H1 (cell line): ENCODE data around the gene P3H4. TPM values are rescaled to one million over a fixed set of nuclear protein-coding genes. Genes with fewer than 3 reads are reported as not detected.

Experiments
- CHD7 ChIP-seq: fragments of 300-600 bp; sonication (generic); IDR thresholded peaks from 2 replicates; pipeline ENCODE4 v1.7.1; 2012; ENCODE audit warnings: low read length, moderate library complexity, mild to moderate bottlenecking, inconsistent platforms; ENCODE audit not compliant: insufficient replicate concordance
- polyA plus RNA-seq, 7 experiments: library from polyadenylated mRNA; depleted of rRNA in 3 of 7; stranded (reverse) in 5 of 7; unstranded in 2 of 7; fragments of >200 nt in 5 of 7; fragments of 200-250 nt in 2 of 7; gene quantifications; 1 replicate in 5 of 7; 2 replicates in 1 of 7; 4 replicates in 1 of 7; pipeline versions ENCODE4 v1.2.1 to v1.2.3, GENCODE V29; 2011 to 2013; ENCODE audit warnings: missing spikeins in 2 of 7, mixed read lengths in 2 of 7
- total RNA-seq: library from RNA; stranded (reverse); fragmentation: NEBNext Ultra II Directional; extraction: Animal tissue kit (Norgen Biotek cat#: 25700); gene quantifications from 2 replicates; pipeline ENCODE4 v1.2.1, GENCODE V29; 2021

Gene P3H4
- total and polyA plus RNA-seq, 2 of the 8 experiments (the other 6 are each of a cell fraction or from before 2014, with no cell fraction given) = 23.4 to 26.7 TPM

GRCh38 chr17:41822216-41823140 lies 10.7 kb upstream of the P3H4 start (continued):
- TF ChIP-seq CHD7 = no peak
